Renal cortex interstitium (tissue), 11 donors: ENCODE results near the gene NAAA. TPM values are rescaled to one million over a fixed set of nuclear protein-coding genes. Genes with fewer than 3 reads are reported as not detected.
"Not testable (repeated sequence)": the region's sequence is repeated elsewhere in the genome, so short reads cannot be mapped to it uniquely, and the experiment has no call there.

Experiments used
- DNase-seq, 11 donors: peaks; one replicate each; pipeline ENCODE4 v3.0.0-alpha.2; 2013; ENCODE audit warnings: low read depth in 9 of 11, low spot score in 4 of 11; ENCODE audit errors: extremely low read depth in 1 of 11
- polyA plus RNA-seq, 3 donors: library from polyadenylated mRNA; unstranded; fragments of 120-200 nt; gene quantifications; one replicate each; pipeline ENCODE4 v1.2.1, GENCODE V29; 2013; ENCODE audit not compliant: insufficient read length in 3 of 3

Gene NAAA
- polyA plus RNA-seq, 3 donors, result 12.5 to 16.3 (median 13.8) TPM

GRCh38 chr4:75924916-75925315 lies 15.9 kb downstream of the NAAA start:
- DNase-seq, result not testable (repeated sequence)

GRCh38 chr4:75924309-75924827 lies 16.4 kb downstream of the NAAA start:
- DNase-seq, result no peak

- DNase-seq, result no peak
Measured at GRCh38 chr4:75922588-75922987, 18.2 kb downstream of the NAAA start.

- DNase-seq, result no peak
Measured at GRCh38 chr4:75921910-75922309, 18.9 kb downstream of the NAAA start.

- no peak for DNase-seq
Measured at GRCh38 chr4:75920327-75920726, 20.5 kb downstream of the NAAA start.

GRCh38 chr4:75919920-75920319 lies 20.9 kb downstream of the NAAA start:
- no peak for DNase-seq

- peak in 9 of 11 donors; percentile 24 to 74 (median 42) for DNase-seq
Measured at GRCh38 chr4:75916091-75916661, 24.6 kb downstream of the NAAA start.

- no peak for DNase-seq
Measured at GRCh38 chr4:75912968-75913367, 27.8 kb downstream of the NAAA start.

- not testable (repeated sequence) for DNase-seq
Measured at GRCh38 chr4:75910831-75911230, 30.0 kb downstream of the NAAA start.

- no peak for DNase-seq
Measured at GRCh38 chr4:75909405-75909804, 31.4 kb downstream of the NAAA start.

- peak in 2 of 11 donors; percentile 3 for DNase-seq
Measured at GRCh38 chr4:75908555-75908954, 32.3 kb downstream of the NAAA start.

- DNase-seq, result no peak
Measured at GRCh38 chr4:75907966-75908365, 32.8 kb downstream of the NAAA start.

GRCh38 chr4:75904076-75904475 lies 36.7 kb downstream of the NAAA start:
- no peak for DNase-seq

GRCh38 chr4:75902352-75902751 lies 38.5 kb downstream of the NAAA start, which contains the start of gene PPEF2:
TSS of gene PPEF2 (minus strand) at chr4:75902452. CDS start at chr4:75896325, 6,127 bp downstream.
- DNase-seq, result no peak

GRCh38 chr4:75898536-75898935 lies 42.3 kb downstream of the NAAA start:
- DNase-seq, result no peak

GRCh38 chr4:75895744-75896314 lies 45.0 kb downstream of the NAAA start:
- DNase-seq, result peak in 6 of 11 donors; percentile 3 to 18 (median 8)

GRCh38 chr4:75892508-75892907 lies 48.3 kb downstream of the NAAA start:
- DNase-seq, result no peak

GRCh38 chr4:75891611-75892010 lies 49.2 kb downstream of the NAAA start:
- no peak for DNase-seq

GRCh38 chr4:75889537-75890199 lies 51.1 kb downstream of the NAAA start:
- DNase-seq, result no peak

GRCh38 chr4:75886104-75886503 lies 54.7 kb downstream of the NAAA start:
- DNase-seq, result no peak
